Activated T-helper 1 cell treated with anti-CD3 and anti-CD28 coated beads, Interleukin-12 subunit alpha, Interleukin-12 subunit beta, Interleukin-2, Interleukin-4 antibody, amounts not matched to agents 30 ng/mL and 10 ng/mL and 1 ng/mL, durations not matched to agents 14 hours and 24 hours and 36 hours (primary cell): Measurements from ENCODE around the gene TST. TPM values are rescaled to one million over a fixed set of nuclear protein-coding genes. Genes with fewer than 3 reads are reported as not detected.

ENCODE experiments used
- DNase-seq: peaks from one replicate; pipeline ENCODE4 v3.0.0; 2021; ENCODE audit warnings: low spot score
- H3K27ac Mint-ChIP-seq: one replicate; pipeline ENCODE4 v1.8.0; 2021; ENCODE audit warnings: mild to moderate bottlenecking, mixed read lengths
- H3K27me3 Mint-ChIP-seq: one replicate; pipeline ENCODE4 v1.8.0; 2022; ENCODE audit warnings: mild to moderate bottlenecking, moderate library complexity, mixed read lengths; ENCODE audit not compliant: insufficient read depth
- H3K36me3 Mint-ChIP-seq: one replicate; pipeline ENCODE4 v1.8.0; 2021; ENCODE audit warnings: low read depth, mixed read lengths
- H3K4me1 Mint-ChIP-seq: one replicate; pipeline ENCODE4 v1.8.0; 2021; ENCODE audit warnings: low read depth, mixed read lengths
- H3K4me3 Mint-ChIP-seq: one replicate; pipeline ENCODE4 v1.8.0; 2021; ENCODE audit warnings: mild to moderate bottlenecking, moderate library complexity, mixed read lengths
- H3K9me3 Mint-ChIP-seq: one replicate; pipeline ENCODE4 v1.8.0; 2021; ENCODE audit warnings: mixed read lengths
- intact Hi-C: fragments of 100-400 bp; cut with micrococcal nuclease; formaldehyde crosslinking; loops from one replicate; pipeline ENCODE4 v1.15.1; 2024
- total RNA-seq: library from RNA; stranded (reverse); gene quantifications from 2 replicates; pipeline ENCODE4 v1.2.3, GENCODE V29; 2022

Gene TST
- total RNA-seq, 1 donor from 2014 or later: 8.2 TPM

GRCh38 chr22:37033605-37034430 lies 14.6 kb upstream of the TST start:
- DNase-seq: no peak
- Mint-ChIP-seq H3K4me1 (no peaks in the 10 kb centered on the region), H3K4me3 (no peak overlapping the region), H3K9me3 (no peaks in the 10 kb centered on the region), H3K36me3 (no peaks in the 10 kb centered on the region), H3K27ac (no peak overlapping the region), H3K27me3 (peaks cover 4% of the 10 kb centered on the region)
- intact Hi-C loops: no loop called here

DNA sequence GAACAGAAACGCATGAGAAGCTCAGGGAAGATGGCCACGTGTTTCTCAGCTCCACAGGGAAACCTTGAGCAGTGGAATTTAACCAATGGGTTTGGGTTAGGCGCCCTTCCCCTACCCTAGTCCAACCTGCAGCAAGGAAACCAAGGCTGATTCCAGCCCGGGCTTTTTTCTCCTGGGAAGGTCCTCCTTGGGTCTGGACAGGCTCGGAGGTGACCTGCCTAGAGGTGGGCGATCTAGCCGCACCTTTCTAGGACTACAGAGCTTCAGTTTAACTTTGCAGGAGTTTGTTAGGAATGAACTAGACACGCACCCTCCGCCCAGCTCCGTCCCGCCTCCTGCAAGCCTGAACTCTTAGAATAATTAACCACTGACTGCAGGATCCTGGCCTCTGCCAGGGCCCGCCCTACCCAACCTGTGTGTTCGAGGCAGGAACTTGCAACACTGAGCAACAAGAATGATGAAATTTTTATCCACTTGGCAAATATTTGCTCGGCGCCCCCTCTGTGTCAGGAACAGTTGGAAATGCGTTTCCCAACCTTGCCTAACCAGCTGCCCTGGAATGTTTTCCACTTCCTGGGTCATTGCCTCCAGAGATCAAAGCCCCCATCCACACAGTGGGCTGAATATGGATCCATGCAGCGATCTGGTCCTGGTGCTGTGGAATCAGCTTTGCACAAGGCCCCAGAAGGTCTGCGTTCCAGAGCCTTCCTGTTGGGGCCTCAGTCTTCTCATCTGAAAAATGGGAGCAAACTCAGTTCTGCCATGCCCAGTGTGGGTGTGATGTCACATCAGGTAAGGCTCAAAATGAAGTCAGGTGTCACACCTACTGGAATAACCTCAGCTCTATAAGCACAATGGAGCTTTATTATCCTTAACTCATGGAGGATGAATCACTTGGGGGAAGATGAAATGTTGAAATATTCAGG lies 13.6 kb upstream of the TST start:
- H3K4me1 Mint-ChIP-seq: no peaks in the 10 kb centered on the region
- H3K27me3 Mint-ChIP-seq: peaks cover 4% of the 10 kb centered on the region
- H3K4me3 Mint-ChIP-seq: no peak overlapping the region
- H3K36me3 Mint-ChIP-seq: no peaks in the 10 kb centered on the region
- no peaks in the 10 kb centered on the region for H3K9me3 Mint-ChIP-seq
- intact Hi-C loops: no loop called here
- no peak overlapping the region for H3K27ac Mint-ChIP-seq
- no peak for DNase-seq

DNA sequence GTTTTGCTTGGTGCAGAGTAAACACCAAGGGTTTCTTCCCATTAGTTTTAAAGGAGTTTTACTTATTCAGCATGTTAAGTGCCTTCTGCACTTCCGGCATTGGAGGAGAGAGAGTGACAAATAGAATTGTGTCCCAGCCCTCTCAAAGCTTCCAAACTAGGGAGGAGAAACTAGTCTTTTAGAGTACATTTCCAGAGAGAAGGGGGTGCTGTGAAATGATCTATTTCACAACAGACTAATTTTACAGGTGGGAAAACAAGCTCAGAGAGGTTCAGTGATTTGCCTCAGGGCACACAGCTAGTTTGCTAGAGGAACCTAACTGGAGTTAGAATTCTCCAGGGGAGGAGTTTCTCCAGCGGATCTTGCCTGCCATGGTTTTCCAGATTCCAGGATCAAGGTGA lies 12.9 kb upstream of the TST start:
- no peaks in the 10 kb centered on the region for H3K9me3 Mint-ChIP-seq
- no peak overlapping the region for H3K4me3 Mint-ChIP-seq
- H3K4me1 Mint-ChIP-seq: no peaks in the 10 kb centered on the region
- intact Hi-C loops: no loop called here
- DNase-seq: no peak
- no peak overlapping the region for H3K27ac Mint-ChIP-seq
- peaks cover 4% of the 10 kb centered on the region for H3K27me3 Mint-ChIP-seq
- no peaks in the 10 kb centered on the region for H3K36me3 Mint-ChIP-seq

GRCh38 chr22:37030560-37031281 lies 11.5 kb upstream of the TST start:
- Mint-ChIP-seq H3K36me3 (no peaks in the 10 kb centered on the region), H3K4me3 (no peak overlapping the region)

DNA sequence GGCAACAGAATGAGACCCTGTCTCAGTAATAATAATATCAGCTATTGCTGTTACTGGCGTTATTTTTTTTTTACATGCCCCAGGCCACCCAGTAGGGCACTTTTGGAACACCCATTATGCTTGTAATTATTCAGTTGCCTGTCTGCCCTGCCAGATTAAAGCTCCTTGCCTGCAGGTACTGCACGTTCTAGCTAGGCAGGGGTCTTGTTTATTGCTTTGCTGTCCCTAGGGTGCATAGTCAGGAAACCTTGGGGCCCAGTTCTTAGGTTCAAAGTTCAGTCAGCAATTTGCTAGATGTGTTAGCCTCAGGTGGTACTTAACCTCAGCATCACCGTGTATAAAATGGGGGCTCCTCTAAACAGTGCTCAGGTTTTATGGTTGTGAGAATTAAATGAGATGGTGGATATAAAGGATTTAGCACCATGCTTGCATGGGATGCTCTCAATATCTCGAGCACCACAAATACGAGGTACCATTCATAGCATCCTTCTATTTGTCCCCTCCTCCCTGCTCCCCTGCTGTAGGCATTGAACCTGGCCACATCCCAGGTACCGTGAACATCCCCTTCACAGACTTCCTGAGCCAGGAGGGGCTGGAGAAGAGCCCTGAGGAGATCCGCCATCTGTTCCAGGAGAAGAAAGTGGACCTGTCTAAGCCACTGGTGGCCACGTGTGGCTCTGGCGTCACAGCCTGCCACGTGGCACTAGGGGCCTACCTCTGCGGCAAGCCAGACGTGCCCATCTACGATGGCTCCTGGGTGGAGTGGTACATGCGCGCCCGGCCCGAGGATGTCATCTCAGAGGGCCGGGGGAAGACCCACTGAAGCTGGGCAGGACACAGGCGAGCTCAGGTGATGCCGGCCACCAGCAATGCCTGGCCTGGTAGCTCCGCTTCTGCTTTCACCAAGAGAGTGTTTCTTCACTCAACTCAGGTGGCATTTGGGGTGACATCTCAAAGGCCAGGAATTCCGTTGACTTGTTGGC lies 9.7 kb upstream of the TST start:
- intact Hi-C loops: no loop called here

More at GRCh38 chr22:37030560-37031281, 11.5 kb upstream of the TST start:
- no peak for DNase-seq
- H3K9me3 Mint-ChIP-seq: no peaks in the 10 kb centered on the region
- intact Hi-C loops: no loop called here
- H3K27ac Mint-ChIP-seq: no peak overlapping the region
- H3K4me1 Mint-ChIP-seq: no peaks in the 10 kb centered on the region
- peaks cover 4% of the 10 kb centered on the region for H3K27me3 Mint-ChIP-seq

GRCh38 chr22:37027556-37027955 lies 8.3 kb upstream of the TST start:
- H3K36me3 Mint-ChIP-seq: peaks cover 5% of the 10 kb centered on the region
- peaks cover 2% of the 10 kb centered on the region for H3K27me3 Mint-ChIP-seq
- H3K9me3 Mint-ChIP-seq: no peaks in the 10 kb centered on the region
- intact Hi-C loops: no loop called here
- DNase-seq: no peak
- H3K4me3 Mint-ChIP-seq: no peak overlapping the region
- no peaks in the 10 kb centered on the region for H3K4me1 Mint-ChIP-seq
- no peak overlapping the region for H3K27ac Mint-ChIP-seq

More for the DNA sequence above, 9.7 kb upstream of the TST start:
- H3K9me3 Mint-ChIP-seq: no peaks in the 10 kb centered on the region
- no peak overlapping the region for H3K4me3 Mint-ChIP-seq
- H3K36me3 Mint-ChIP-seq: peaks cover 5% of the 10 kb centered on the region
- DNase-seq: no peak
- H3K27ac Mint-ChIP-seq: no peak overlapping the region
- H3K4me1 Mint-ChIP-seq: no peaks in the 10 kb centered on the region
- peaks cover 2% of the 10 kb centered on the region for H3K27me3 Mint-ChIP-seq

DNA sequence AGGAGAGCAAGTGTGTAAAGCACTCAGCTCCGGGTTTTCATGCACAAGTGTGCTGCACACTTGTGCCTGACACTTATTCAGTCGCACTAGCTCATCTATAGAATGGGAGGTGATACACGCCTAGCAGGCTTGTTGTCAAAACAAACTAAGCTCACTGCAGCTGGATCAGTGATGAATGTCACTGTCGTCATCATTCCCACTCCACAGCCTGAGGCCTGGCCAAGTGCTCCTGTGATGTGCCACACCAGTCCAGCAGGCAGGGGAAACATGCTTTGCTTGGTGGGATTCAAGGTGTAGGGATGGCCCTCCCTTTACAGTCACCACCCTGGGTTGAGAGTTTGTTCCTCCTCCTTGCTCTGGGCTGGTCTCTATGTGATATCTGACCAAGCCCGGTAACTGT lies 7.1 kb upstream of the TST start:
- H3K4me1 Mint-ChIP-seq: peaks cover 8% of the 10 kb centered on the region
- no peaks in the 10 kb centered on the region for H3K9me3 Mint-ChIP-seq
- no peak overlapping the region for H3K27ac Mint-ChIP-seq
- peaks cover 2% of the 10 kb centered on the region for H3K27me3 Mint-ChIP-seq
- H3K4me3 Mint-ChIP-seq: no peak overlapping the region
- H3K36me3 Mint-ChIP-seq: peaks cover 7% of the 10 kb centered on the region
- intact Hi-C loops: no loop called here
- no peak for DNase-seq

GRCh38 chr22:37025500-37026070 lies 6.3 kb upstream of the TST start:
- peaks cover 7% of the 10 kb centered on the region for H3K36me3 Mint-ChIP-seq
- H3K4me1 Mint-ChIP-seq: peaks cover 9% of the 10 kb centered on the region
- no peak overlapping the region for H3K27ac Mint-ChIP-seq
- H3K27me3 Mint-ChIP-seq: no peaks in the 10 kb centered on the region
- no peak overlapping the region for H3K4me3 Mint-ChIP-seq
- DNase-seq: no peak
- no peaks in the 10 kb centered on the region for H3K9me3 Mint-ChIP-seq
- intact Hi-C loops: no loop called here

DNA sequence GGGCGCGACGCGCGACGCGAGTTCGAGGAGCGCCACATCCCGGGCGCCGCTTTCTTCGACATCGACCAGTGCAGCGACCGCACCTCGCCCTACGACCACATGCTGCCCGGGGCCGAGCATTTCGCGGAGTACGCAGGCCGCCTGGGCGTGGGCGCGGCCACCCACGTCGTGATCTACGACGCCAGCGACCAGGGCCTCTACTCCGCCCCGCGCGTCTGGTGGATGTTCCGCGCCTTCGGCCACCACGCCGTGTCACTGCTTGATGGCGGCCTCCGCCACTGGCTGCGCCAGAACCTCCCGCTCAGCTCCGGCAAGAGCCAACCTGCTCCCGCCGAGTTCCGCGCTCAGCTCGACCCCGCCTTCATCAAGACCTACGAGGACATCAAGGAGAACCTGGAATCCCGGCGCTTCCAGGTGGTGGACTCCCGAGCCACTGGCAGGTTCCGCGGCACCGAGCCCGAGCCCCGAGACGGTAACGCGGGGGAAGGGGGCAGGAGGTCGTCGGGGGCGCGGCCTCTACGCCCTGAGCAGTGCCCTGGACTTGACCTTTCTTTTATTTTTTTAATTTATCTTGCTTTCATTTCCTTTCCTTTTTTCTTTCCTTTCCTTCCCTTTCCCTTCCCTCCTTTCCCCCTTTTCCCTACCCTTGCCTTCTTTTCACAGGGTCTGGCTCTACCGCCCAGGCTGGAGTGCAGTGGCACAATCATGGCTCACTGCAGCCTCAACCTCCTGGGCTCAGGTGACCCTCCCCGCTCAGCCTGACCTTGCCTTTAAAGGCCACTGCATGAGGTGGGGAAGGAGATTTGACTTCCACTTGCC lies 5.3 kb upstream of the TST start:
- Mint-ChIP-seq H3K9me3 (no peaks in the 10 kb centered on the region), H3K27ac (no peak overlapping the region), H3K36me3 (peaks cover 7% of the 10 kb centered on the region), H3K4me3 (no peak overlapping the region), H3K27me3 (no peaks in the 10 kb centered on the region), H3K4me1 (peaks cover 16% of the 10 kb centered on the region)
- DNase-seq: no peak
- intact Hi-C loops: no loop called here

DNA sequence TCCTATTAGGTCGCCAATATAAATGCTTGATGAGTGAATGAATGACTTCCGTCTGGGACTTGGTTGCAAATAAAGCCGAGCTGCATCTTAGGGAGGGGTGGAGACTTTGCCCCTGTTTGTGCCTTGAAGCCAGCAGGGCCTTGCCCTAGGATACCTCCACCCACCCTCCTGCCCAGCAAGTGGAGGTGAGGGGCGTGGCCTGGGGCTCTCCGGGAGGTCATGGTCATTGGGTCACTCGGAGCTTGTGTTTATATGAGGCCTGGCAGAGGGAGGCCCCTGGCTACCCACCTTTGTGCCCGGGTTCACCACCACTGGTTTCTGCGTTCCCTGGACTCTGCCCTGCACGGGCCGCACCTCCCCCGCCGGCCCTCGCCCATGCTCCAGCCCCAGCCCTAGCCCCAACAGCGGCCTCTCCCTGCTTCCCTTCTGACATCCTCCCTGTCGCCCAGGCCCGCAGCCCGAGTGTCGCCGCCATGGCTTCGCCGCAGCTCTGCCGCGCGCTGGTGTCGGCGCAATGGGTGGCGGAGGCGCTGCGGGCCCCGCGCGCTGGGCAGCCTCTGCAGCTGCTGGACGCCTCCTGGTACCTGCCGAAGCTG lies 4.6 kb upstream of the TST start:
- H3K27me3 Mint-ChIP-seq: no peaks in the 10 kb centered on the region

More for the DNA sequence above, 4.6 kb upstream of the TST start:
- intact Hi-C loops: no loop called here
- Mint-ChIP-seq H3K27ac (no peak overlapping the region), H3K36me3 (peaks cover 7% of the 10 kb centered on the region), H3K4me1 (peaks cover 16% of the 10 kb centered on the region), H3K4me3 (no peak overlapping the region), H3K9me3 (no peaks in the 10 kb centered on the region)
- no peak for DNase-seq
